HL-60/S4 treated with retinoic acid at 250 ng/mL for 4 days and 3 days (cell line): ENCODE data around the gene LCLAT1.
"Not testable (repeated sequence)": the region's sequence is repeated elsewhere in the genome, so short reads cannot be mapped to it uniquely, and the experiment has no call there.

ENCODE experiments used
- in situ Hi-C: fragments of 300-500 bp; cut with MboI; formaldehyde crosslinking; loops from 2 replicates; pipeline ENCODE4 v1.7.0; 2022; ENCODE audit warnings: low sequenced_read_pairs

Gene LCLAT1

DNA sequence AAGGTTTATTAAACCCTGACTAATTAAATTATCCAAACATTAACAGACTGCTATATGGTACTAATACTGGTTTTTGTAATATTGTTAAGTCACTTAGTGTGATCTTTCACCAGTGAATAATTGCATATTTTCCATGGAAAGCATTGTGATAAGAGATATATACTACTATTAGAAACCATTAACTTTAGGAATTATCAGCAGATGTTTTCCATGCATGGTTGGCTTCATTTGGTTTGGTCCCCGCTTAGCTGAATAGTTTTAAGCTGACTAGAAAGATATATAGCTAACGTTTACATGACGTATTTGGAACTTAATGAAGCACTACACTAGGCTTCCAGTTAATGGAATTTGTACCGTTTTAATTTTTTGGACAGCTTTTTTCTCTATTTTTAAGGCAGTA, 37.9 kb downstream of the LCLAT1 start:
- in situ Hi-C loops: no loop called here

DNA sequence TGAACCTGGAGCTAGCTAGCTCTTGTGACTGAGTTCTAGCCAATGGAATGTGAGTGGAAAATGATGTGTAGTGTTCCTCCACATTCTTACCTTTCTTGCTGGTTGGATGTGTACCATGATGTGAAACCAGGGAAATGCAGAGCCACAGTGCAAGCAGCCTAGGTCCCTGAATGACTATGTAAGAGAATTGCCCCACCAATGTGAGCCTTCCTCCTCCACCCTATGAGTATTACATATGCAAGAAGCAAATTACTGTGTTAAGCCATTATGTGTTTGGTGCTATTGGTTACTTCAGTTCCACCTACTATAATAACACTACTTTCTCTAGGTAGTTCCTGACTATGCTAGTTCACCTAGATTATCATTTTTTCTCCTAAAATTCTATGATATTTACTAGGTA, 39.6 kb downstream of the LCLAT1 start:
- in situ Hi-C loops: no loop called here

DNA sequence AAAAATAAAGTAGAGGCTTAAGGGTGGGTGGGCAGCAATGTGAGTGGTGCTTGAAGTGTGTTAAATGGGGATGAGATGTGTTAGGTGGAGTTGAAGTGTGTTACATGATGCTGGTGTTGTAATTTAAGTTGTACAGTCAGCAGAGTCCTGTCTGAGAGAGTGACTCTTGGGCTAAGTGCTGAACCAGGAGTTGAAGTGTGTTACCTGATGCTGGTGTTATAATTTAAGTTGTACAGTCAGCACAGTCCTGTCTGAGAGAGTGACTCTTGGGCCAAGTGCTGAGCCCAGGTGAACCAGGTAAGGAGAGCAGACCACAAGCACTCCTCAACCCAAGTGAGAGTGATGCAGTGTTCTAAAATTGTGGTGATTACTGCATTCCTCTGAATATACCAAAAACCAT, 40.6 kb downstream of the LCLAT1 start:
- in situ Hi-C loops: no loop called here

DNA sequence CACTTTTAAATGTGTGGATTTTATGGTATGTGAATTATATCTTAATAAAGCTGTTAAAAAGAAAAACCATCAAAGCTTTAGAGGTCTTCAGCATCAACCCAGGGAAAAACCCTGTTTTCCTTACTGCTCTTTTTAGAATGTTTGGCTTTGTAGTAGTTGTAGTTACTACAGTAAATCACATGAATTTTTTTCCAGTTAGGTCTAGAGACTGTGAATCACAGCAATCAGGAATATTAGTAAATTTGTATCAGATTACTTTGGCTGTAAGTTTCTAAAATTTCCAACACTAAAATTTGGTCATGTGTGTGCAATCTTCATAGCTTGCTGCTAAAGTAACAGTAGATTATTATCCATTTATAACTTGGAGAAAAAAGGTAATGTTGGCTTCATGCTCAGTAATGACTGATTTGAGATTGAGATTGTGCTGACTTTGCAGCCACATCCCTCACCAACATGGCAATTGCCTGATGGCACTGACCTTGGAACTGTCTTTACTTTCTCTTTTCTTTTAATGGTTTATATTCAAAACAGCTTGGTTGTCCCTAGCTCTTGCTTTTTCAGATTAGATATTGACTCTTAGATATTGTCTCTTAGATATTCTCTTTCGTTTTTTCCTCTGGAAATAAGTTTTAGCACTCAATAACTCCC, 41.1 kb downstream of the LCLAT1 start:
- in situ Hi-C loops: no loop called here

DNA sequence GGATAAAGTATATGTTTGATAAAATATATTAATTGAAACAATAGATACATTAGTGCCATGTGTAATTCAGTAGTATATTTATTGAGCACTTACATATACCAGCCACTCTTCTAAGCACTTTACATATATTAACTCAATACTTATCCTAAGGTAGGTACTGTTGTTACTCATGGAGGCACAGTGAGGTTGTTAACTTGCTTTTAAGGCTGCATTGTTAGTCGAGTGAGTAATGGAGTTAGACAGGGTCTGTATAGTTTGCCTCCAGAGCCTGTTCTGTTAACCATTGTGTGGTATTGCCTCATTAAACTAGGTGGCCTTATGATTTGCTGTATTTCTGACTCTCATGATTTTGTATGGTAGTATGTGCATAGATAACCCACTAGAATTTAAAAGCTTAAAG, 44.2 kb downstream of the LCLAT1 start:
- in situ Hi-C loops: no loop called here

DNA sequence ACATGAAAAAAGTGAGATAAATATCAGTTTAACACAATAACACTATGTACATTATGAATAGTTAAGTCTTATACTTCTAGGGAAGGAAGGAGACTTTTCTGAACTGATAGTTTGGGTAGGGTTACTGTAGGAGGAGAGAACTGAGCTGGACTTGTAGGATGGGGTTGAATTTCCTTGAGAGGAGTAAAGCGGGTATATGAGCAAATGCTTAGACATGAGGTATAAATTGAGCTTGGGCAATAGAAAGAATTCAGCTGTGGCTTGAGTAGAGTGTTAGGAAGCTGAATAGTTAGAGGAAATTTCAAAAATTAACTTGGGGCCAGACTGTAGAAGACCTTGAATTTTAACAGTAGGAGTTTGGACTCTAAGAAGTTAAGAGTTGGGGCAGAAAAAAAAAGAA, 45.1 kb downstream of the LCLAT1 start:
- in situ Hi-C loops: no loop called here

DNA sequence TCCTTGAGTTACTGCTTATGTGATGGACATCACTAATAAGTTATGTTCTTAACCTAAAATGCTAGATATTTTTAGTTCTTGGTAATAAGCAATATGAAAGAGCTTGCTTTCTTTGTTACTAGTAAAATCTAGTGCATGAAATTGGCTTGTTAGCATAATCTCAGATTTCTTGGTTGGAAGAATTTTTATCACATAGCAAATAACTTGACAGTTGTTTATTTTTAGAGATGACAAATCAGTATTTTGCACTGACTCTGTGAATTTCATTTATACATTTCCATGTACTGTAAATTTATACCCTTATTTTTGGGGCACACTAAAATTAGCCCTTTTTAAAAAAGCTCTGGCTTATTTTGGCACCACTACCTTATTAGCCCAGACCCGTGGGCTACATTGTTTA, 45.6 kb downstream of the LCLAT1 start:
- in situ Hi-C loops: no loop called here

DNA sequence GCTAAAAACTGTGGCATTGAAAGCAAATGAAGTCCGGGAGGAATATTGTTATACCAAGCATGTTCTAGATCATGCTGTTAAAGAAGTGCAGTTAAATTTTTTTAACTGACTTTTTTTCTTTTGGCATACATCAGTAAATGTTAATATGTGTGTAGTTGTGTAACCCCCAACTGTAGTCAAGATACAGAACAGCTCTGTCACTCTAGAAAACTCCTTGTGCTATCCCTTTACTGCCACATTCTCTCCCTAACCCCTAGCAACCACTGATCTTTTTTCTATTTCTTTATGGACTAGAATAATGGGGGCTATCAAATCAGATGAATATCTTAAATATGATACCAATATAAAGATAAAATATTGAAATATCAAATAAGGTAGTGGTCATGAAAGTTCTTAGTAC, 46.4 kb downstream of the LCLAT1 start:
- in situ Hi-C loops: no loop called here

DNA sequence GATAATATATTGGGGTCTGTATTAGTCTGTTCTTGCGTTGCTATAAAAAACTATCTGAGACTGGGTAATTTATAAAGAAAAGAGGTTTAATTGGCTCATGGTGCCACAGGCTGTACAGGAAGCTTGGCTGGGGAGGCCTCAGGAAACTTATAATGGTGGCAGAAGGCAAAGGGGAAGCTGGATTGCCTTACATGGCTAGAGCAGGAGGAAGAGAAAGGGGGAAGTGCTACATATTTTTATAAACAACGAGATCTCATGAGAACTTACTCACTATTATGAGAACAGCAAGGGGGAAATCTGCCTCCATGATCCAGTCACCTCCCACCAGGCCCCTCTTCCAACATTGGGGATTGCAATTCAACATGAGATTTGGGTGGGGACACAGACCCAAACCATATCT, 48.9 kb downstream of the LCLAT1 start:
- in situ Hi-C loops: not testable (repeated sequence)

DNA sequence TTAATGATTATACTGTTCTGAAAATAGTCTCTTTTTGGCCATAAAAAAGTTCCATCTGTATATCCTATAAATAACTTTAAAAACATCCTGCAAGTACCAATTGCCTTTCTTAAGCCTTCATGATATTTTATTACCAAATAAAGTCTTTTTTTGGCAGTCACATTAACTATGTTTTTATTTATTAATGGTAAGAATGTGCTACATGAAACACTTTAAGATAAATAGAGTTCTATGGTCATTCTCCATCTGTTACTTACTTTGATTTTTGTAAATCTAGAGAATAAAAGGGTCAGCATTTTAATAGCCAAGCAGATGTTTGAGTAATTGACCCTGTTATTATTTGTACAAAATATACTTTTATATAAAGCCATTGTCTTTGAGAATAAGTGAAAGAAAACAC, 52.6 kb downstream of the LCLAT1 start:
- in situ Hi-C loops: no loop called here

DNA sequence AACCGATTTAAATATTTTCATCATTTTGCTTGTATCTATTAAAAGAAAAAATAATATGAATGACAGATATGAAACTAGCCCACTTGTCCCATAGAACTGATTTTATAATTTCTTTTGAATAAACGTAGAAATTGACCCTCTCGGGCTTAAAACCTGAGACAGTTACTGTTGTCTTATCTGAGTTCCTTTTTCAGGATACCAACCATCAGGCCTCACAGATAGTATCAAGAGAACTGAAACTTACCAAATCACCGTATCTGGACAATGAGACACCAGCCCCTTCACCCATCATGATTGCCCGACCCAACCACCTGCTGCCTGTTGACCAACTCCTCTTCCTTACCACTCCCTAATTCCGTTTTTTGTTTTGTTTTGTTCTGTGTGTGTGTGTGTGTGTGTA, 53.7 kb downstream of the LCLAT1 start:
- in situ Hi-C loops: no loop called here

DNA sequence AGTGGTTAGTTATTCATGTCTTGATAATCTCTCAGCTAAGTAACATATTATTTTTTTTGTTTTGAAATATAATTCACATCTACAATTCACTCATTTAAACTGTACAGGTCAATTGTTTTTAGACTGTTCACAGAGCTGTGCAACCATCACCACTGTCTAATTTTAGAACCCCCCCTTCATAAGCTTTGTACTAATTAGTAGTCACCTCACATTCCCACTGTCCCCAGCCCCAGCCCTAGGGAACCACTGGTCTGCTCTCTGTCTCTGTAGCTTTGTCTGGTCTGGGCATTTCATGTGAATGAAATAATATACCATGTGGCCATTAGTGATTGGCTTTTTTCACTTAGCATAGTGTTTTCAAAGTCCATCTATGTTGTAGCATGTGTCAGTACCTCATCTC, 55.3 kb downstream of the LCLAT1 start:
- in situ Hi-C loops: no loop called here

DNA sequence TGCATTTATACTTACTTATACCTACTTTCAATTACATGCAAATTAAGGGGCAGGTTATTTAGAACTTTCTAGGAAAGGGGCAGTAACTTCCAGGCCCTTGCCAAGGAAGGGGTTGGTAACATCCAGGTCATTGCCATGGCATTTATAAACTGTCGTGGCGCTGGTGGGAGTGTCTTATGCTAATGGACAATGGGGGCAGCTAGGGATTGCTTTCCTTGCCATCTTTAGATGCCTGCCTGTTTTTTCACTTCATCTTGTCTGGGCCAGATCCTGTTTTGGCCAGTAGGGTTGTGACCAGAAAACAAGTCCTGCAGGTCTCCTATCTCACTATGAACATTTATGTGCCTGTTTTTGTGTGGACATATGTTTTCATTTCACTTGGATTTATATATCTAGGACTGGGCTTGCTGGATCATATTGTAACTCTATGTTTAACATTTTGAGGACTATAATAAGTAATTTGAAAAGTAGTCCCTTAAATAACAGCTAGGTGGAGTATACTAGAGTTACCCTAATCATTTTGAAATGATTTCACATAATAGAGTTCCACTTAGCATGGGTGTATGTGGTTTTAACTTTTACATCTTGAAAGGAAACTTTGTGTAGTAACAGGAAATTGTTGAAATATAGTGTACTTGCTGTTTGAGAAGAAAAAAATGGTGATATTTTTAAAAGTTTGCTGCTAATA, 56.1 kb downstream of the LCLAT1 start:
- in situ Hi-C loops: no loop called here

DNA sequence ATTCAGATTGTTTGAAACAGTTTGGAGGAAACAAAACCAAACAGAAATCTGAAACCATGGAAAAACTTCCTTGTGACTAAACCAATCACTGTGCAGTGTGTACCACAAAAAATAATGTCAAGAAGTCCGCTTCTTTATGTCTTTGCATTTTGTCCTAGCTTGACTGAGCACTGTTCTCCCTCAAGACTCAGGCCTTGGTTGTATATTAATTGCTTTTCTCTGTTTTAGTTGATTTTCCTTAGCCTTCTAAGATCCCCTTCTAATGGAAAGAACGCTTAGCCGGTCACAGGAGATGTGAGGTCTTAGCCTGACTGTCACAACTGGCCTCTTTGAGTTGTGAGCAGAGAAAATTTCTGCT, 56.6 kb downstream of the LCLAT1 start:
- in situ Hi-C loops: no loop called here

DNA sequence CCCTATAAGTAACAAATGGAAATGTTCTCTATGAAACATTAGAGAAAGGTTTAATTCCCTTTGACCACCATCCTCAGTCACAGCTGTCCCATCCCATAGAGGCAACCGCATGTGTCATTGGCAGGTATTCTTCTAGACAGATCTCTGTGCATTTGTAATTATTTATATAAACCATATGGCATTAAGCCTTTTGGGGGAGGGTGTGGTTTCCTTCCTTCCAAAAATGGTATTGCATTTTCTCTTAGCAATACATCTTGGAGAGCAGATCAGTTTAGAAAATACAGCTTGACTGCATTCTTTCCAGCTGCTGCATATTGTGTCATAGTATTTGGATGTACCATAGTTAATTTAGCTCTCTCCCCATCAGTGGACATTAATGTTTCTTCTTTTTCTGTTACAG, 57.7 kb downstream of the LCLAT1 start:
- in situ Hi-C loops: no loop called here

DNA sequence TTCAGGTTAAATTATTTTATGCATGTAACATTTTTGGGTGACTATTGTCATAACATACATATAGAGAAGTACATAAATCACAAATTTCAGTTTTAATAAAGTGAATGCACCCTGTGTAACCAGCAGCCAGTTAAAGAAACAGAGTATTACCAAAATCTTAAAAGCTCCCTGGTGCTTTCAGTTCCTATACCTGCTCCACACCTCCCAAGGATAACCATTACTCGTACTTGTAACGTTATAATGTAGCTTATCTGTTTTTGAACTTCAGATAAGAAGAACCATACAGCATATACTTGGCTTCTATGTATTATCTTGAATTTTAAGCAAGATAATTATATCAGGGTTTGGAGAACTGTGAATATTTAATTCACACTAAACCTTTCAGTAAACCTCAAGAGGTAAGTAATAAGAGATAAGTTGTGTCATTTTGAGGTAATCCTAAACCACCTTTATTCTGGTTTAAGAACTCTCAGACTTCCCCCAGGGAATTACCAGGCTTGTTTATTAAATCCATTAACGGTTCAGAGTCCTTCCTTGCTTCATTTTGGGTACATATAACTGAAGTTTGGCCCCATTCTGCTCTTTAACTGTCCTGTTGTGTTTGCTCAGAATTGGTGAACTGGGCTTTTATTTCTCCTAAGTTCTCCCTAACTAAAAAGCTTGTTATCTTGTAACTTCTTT, 58.6 kb downstream of the LCLAT1 start:
- in situ Hi-C loops: no loop called here

DNA sequence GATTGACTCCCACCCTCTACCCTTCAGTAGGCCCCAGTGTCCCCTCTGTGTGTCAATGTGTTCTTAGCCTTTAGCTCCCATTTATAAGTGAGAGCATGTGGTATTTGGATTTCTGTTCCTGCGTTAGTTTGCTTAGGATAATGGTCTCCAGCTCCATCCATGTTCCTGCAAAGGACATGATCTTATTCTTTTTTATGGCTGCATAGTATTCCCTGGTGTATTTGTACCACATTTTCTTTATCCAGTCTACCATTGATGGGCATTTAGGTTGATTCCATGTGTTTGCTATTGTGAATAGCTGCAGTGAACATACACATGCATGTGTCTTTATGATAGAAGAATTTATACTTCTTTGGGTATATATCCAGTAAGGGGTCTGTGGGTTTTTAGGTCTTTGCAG, 60.4 kb downstream of the LCLAT1 start:
- in situ Hi-C loops: not testable (repeated sequence)

DNA sequence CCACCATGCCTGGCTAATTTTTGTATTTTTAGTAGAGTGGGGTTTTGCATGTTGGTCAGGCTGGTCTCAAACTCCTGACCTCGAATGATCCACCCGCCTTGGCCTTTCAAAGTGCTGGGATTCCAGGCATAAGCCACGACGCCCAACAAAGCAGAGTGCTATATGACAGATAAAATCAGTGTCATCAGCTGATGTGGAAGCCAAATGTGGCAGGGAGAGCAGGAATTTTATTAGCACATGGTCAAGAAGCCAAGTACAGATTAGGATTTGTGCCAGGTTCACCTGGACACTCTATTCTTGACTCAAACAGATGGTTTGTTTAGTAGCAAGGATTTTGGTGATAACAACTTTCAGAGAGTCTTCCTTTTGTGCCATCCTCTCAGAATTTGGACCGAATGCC, 62.7 kb downstream of the LCLAT1 start:
- in situ Hi-C loops: no loop called here

DNA sequence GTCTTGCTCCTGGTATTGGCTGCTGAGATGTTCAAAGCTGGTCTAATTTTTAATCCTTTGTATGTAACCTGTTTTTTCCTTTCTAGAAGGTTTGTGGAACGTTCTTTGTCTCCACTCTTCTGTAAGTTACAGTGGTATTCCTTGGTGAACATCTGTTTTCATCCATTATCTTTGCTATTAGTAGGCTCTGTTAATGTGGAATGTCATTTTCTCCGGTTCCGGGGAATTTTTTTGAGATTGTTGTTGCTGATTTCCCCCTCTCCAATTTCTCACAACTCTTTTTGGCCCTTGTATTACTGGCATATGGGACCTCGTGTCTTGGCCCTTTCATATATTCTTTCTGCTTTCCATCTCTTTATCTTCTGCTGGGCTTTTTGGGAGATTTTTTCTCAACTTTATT, 63.4 kb downstream of the LCLAT1 start:
- in situ Hi-C loops: no loop called here

DNA sequence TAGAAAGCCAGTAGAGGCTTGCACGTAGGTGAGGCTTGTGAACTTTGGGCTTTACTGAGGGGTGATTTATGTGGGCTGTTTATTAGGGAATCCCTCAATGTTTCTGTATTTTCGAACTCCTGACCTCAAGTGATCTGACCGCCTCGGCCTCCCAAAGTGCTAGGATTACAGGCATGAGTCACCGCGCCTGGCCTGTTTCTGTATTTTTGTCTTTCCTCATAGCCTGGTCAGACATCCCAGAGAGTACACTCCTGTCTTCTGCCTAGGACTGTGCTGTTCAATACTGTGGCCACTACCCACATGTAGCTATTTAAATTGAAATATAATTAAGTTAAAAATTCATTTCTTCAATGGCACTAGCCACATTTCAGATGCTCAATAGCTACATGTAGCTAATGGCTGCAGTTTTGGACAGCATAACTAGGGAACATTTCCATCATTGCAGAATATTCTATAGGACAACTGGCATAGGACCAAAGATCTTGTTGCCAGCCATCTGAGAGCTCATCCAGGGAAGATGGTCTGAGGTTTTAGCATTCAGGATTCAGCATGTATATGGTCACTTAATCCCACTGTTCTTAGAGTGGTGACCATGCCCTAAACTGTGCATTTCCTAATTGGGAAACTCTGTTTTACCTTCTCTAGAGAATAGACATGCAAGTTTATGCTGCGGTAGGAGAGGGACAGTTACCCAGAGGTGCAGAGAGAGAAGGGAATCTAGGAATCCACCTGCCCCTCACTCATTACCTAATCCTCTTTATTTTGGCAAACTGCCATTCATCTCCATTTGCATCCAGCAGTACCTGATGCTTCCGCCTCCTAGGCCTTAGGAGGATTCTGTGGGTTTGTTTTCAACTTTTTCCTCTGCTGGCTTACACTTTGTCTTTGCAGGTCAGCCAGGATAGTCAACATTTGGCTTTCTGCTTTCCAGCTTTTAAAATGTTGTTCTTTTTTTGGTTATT, 64.4 kb downstream of the LCLAT1 start:
- in situ Hi-C loops: no loop called here

DNA sequence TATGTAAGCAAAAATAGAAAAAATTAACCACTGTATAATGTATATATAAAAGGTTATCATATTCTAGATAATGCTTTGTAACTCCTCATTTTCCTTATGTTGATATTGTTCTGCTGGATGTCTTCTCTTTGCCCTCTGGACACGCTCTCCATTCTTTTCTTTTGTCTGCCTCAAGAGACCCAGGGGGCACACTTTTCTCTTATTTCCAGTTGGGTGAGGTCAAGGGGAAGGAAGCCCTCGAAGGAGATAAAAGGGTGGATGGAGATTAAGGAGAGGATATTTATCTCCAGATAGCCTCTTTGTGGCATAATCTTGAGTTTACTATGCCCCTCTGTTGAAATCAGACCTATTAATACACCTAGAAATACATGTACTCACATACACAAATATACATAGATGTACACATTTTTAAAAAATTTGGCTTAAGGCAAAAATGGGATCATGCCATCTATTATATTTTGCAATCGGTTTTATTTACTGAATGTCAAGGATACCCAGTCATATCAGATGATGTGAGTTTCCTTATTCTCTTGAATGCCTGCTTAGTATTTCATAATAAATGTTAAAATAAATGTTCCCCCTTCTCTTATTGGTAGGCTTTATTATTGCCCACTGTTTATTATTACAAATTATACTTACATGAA, 65.3 kb downstream of the LCLAT1 start:
- in situ Hi-C loops: no loop called here
